Activated T-helper 1 cell treated with anti-CD3 and anti-CD28 coated beads, Interleukin-12 subunit alpha, Interleukin-12 subunit beta, Interleukin-2, Interleukin-4 antibody, amounts not matched to agents 30 ng/mL and 10 ng/mL and 1 ng/mL, durations not matched to agents 14 hours and 24 hours and 36 hours (primary cell): Measurements from ENCODE around the gene ABHD8. TPM values are rescaled to one million over a fixed set of nuclear protein-coding genes. Genes with fewer than 3 reads are reported as not detected.
A peak's percentile ranks its signal among the peaks of the same experiment; 100 is the strongest.

Experiments used
- DNase-seq: peaks from one replicate; pipeline ENCODE4 v3.0.0; 2021; ENCODE audit warnings: low spot score
- H3K27ac Mint-ChIP-seq: one replicate; pipeline ENCODE4 v1.8.0; 2021; ENCODE audit warnings: mild to moderate bottlenecking, mixed read lengths
- H3K27me3 Mint-ChIP-seq: one replicate; pipeline ENCODE4 v1.8.0; 2022; ENCODE audit warnings: mild to moderate bottlenecking, moderate library complexity, mixed read lengths; ENCODE audit not compliant: insufficient read depth
- H3K36me3 Mint-ChIP-seq: one replicate; pipeline ENCODE4 v1.8.0; 2021; ENCODE audit warnings: low read depth, mixed read lengths
- H3K4me1 Mint-ChIP-seq: one replicate; pipeline ENCODE4 v1.8.0; 2021; ENCODE audit warnings: low read depth, mixed read lengths
- H3K4me3 Mint-ChIP-seq: one replicate; pipeline ENCODE4 v1.8.0; 2021; ENCODE audit warnings: mild to moderate bottlenecking, moderate library complexity, mixed read lengths
- H3K9me3 Mint-ChIP-seq: one replicate; pipeline ENCODE4 v1.8.0; 2021; ENCODE audit warnings: mixed read lengths
- intact Hi-C: fragments of 100-400 bp; cut with micrococcal nuclease; formaldehyde crosslinking; loops from one replicate; pipeline ENCODE4 v1.15.1; 2024
- total RNA-seq: library from RNA; stranded (reverse); gene quantifications from 2 replicates; pipeline ENCODE4 v1.2.3, GENCODE V29; 2022

Gene ABHD8
- total RNA-seq, 1 donor from 2014 or later, result 9.0 TPM

DNA sequence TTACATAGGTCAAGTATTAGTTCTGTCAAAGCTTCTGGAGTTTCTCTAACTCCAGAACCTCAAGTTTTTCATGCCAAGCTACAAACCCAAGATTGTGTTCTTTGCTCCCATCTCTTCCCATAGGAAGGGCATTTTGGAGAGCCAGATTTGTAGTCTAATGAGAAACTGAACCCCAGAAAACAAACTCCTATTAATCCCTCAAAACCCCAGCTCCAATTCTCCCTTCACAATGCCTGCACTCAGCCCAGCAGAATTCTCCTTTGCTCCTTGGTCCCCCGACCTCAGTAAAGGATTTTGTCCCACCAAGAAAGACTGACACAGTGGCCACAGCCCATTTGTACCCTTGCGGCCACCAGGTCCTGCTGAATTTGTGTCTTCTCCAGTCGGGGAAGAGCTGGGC lies 47.1 kb downstream of the ABHD8 start:
- no peaks in the 10 kb centered on the region for H3K9me3 Mint-ChIP-seq
- H3K27ac Mint-ChIP-seq, result no peak overlapping the region
- intact Hi-C loops, result no loop called here
- H3K4me3 Mint-ChIP-seq, result no peak overlapping the region
- no peak for DNase-seq
- H3K27me3 Mint-ChIP-seq, result no peaks in the 10 kb centered on the region
- peaks cover 7% of the 10 kb centered on the region for H3K4me1 Mint-ChIP-seq
- H3K36me3 Mint-ChIP-seq, result no peaks in the 10 kb centered on the region

DNA sequence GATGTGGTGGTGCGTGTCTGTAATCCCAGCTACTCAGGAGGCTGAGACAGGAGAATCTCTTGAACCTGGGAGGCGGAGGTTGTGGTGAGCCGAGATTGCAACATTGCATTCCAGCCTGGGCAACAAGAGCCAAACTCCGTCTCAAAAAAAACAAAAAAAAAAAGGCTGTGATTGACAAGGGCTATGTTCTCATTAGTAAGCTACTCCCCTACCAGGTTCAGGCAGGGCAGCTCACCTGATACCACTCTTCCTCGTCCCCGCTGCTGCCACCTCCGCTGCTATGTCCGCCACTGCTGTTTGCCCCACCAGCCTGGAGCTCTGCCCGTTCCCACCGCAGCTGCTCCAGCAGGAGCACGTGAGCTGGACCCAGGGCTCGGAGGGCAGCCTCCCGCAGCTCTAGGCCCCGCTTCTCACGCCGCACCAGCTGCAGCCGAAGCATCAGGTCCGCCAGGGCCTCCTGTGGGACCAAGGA lies 48.0 kb downstream of the ABHD8 start:
- H3K4me1 Mint-ChIP-seq, result no peaks in the 10 kb centered on the region
- H3K27ac Mint-ChIP-seq, result no peak overlapping the region
- no peak for DNase-seq
- H3K4me3 Mint-ChIP-seq, result no peak overlapping the region
- intact Hi-C loops, result no loop called here
- no peaks in the 10 kb centered on the region for H3K36me3 Mint-ChIP-seq
- H3K27me3 Mint-ChIP-seq, result no peaks in the 10 kb centered on the region
- no peaks in the 10 kb centered on the region for H3K9me3 Mint-ChIP-seq

DNA sequence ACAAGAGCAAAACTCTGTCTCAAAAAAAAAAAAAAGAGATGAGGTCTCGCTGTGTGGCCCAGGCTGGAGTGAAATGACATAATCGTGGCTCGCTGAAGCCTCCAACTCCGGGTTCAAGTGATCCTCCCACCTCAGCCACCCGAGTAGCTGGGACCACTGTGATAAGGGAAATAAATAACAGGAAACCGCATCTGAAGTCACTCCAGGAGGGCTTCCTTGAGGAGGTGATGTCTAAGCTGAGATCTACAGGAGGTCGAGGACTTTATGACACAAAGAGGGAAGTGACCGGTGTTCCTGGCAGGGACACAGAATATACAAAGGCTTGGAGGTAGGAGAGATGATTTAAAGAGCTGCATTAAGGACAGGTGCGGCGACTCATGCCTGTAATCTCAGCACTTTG lies 48.6 kb downstream of the ABHD8 start:
- no peak for DNase-seq
- H3K4me1 Mint-ChIP-seq, result no peaks in the 10 kb centered on the region
- H3K27me3 Mint-ChIP-seq, result no peaks in the 10 kb centered on the region
- no peak overlapping the region for H3K27ac Mint-ChIP-seq
- H3K36me3 Mint-ChIP-seq, result no peaks in the 10 kb centered on the region
- no peak overlapping the region for H3K4me3 Mint-ChIP-seq
- no peaks in the 10 kb centered on the region for H3K9me3 Mint-ChIP-seq
- intact Hi-C loops, result no loop called here

DNA sequence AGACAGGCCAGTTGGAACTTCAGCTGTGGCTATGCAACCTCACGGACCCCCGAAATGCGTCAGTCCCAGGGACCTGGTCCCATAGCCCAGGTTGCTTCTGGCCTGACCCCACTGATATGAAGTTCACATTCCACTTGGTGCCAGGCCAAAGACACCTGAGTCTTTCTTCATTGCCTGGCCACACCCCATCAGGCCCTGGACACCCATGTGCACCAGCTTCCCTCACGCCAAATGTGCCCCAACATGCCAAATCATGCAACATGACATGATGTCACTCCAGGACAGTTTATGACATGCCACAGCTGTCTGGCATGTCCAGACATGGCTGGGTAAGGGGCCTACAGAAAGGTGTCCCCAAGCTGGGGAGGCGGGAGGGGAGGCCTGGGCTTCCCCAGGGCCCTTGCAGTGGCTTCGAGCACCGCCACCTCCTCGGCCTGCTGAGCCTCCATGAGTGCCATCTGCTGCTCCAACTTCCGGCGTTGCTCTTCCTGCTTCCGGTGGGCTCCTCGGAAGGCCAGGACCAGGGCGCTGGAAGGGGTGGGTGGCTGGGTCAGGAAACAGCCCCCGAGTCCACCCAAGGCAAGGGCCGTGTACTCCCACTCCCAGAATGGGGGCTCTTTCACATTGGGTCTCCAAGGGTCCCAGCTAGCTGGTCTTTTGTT lies 53.2 kb downstream of the ABHD8 start:
- Mint-ChIP-seq H3K27ac (no peak overlapping the region), H3K36me3 (no peaks in the 10 kb centered on the region), H3K4me3 (no peak overlapping the region), H3K9me3 (no peaks in the 10 kb centered on the region), H3K4me1 (no peaks in the 10 kb centered on the region), H3K27me3 (peaks cover 8% of the 10 kb centered on the region)
- intact Hi-C loops, result loop anchor here (5.0 kb wide), 1 partner anchor 42 kb away; no protein-coding TSS in a partner anchor
- no peak for DNase-seq

DNA sequence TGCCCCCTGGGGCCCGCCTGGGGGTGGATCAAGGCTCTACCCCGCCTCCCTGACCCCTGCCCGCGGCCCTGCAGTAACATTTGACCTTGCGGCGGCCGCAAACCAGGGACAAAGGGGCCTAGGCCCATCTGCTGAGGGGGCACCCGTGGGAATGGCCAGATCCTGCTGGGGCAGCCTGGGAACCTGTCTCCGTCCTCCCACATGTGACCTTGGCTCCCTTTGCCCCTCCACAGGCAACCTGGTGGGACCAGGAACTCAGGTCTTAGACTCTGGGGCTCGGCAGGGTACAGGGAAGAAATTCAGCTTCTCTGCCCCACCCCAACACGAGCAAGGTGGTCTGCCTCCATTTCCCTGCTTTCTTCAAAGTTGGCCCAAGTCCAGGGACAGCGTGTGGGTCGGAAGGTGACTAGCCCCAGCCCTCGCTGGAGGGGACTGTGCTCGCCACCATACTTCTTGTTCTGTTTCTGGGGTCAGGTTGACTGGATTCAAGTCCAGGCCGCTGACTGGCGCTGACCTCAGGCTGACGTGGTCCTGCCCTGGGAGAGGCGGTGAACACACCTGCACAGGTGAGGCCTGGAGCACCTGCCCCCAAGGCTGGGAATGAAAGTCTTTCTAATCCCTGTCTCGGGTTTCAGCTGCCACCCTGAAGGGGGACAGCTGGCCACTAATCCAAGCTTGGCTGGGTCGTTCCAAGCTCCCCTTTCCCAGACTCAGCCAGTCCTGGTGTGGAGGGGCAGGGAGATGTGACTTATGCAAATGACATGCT lies 55.0 kb downstream of the ABHD8 start:
- no peak overlapping the region for H3K4me3 Mint-ChIP-seq
- DNase-seq, result no peak

DNA sequence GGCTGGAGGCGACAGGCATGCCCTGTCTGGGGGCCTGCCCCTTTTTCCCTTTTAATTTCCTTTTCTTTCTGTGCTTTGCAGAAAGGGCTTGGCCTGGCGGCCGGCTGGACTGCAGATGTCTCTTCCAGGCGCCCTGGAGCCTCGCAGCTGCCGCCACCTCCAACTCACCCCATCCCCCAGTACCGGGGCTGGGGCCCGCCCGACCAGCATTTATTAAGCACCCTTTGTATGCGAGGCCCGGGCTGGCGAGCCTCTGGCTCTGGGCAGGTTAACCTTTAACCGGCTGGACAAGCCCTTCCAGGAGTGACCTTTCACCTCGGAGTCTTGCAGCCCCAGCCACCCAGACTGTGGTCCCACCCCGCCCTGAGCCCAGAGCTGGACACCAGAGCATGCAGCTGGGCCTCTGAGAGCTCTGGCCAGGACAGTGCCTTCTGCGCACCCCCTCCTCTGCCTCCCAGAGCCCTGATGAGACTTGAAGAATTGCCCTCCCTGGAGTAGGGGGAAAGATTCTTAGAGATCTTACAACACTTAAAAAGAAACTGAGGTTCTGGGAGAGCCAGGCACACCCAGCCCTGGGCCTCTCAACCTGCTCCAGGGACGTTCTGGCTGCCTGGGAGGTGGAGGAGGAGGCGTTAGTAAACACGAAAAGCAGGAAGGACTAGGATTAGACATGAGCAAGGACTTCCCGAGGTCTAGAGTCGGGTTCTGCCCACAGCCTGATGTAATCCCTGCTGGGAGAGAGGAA lies 56.4 kb downstream of the ABHD8 start:
- Mint-ChIP-seq H3K4me3 (peak overlapping the region; percentile 74), H3K4me1 (no peaks in the 10 kb centered on the region), H3K27ac (peak overlapping the region; percentile 44), H3K9me3 (no peaks in the 10 kb centered on the region), H3K36me3 (no peaks in the 10 kb centered on the region), H3K27me3 (peaks cover 14% of the 10 kb centered on the region)
- no peak for DNase-seq
- intact Hi-C loops, result loop anchor here (1.0 to 5.0 kb wide), 3 partner anchors 12 to 45 kb away; partner anchors contain the start of gene BABAM1

More for the DNA sequence above, 55.0 kb downstream of the ABHD8 start:
- Mint-ChIP-seq H3K27ac (no peak overlapping the region), H3K36me3 (no peaks in the 10 kb centered on the region), H3K4me1 (no peaks in the 10 kb centered on the region), H3K9me3 (no peaks in the 10 kb centered on the region), H3K27me3 (peaks cover 14% of the 10 kb centered on the region)
- intact Hi-C loops, result loop anchor here (5.0 kb wide), 1 partner anchor 44 kb away; no protein-coding TSS in a partner anchor

DNA sequence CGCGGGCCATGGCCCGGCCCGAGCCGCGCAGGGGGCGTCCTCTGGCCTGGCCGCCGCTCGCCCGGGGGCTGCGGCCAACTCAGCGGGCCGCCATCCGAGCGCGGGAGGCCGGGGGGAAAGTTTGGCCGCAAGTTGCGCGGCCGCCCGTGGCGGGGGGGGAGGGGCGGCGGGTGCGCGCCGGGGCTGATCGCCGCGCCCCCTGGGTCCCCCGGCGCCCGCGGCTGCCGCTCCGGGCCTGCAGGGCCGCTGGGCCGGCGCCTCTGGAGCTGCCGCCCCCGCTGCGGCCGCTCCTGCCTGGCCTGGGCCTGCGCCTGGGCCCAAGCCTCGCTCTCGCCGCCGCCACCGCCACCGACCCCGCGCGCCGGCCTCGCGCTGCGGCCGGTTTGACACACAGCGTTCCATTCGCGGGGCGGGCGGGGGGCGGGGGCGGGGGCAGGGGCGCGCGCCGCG lies 57.7 kb downstream of the ABHD8 start, which contains the start of gene NR2F6:
Gene NR2F6, minus strand, starts transcription at position 385 of the 450 bp plus-strand sequence. CDS start 699 bp downstream, outside the sequence.
- H3K27ac Mint-ChIP-seq, result peak within 1 kb of the TSS; percentile 77

DNA sequence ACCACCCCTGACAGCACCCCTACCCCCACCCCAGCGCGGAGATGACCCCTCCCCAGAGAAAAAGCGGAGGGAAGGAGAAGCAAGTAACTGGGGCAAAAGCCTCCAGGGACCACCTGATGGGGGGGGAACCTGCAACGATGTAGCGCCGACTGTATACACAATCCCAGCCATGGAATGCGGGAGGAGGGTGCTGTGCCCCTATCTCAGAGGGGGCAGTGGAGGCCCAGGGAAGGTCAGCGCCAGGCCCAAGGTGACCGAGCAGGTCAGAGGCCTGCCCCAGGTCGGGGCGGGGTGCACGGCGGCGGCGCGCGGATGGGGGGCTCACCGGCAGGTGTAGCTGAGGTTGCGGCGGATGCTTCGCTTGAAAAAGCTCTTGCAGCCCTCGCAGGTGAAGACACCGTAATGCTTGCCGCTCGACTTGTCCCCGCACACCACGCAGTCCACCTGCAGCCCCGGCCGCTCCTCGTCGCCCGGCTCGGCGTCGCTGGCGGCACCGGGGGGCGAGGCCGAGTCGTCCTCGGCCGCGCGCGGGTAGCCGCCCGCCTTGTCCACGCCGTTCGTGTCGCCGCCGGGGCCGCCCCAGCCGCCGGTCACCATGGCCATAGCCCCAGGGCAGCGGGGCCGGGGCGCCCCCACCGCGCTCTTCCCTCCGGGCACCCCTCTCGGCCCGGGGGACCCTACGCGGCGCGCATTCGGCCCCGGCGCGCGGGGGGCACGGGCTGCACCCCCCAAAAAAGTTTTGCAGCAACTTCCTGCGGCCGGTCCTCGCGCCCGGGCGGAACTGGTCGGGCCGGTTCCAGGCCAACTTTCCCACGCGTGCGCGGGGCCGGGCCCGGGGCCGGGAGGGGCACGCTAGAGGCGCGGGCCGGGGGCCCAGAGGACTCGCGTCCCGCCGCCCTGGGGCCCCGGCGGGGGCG lies 58.3 kb downstream of the ABHD8 start:
- no peaks in the 10 kb centered on the region for H3K36me3 Mint-ChIP-seq
- peak overlapping the region; percentile 72 for H3K4me3 Mint-ChIP-seq
- intact Hi-C loops, result loop anchor here (1.0 to 5.0 kb wide), 2 partner anchors 19 to 47 kb away; partner anchors contain the start of gene OCEL1
- H3K9me3 Mint-ChIP-seq, result no peaks in the 10 kb centered on the region
- H3K27me3 Mint-ChIP-seq, result peaks cover 14% of the 10 kb centered on the region
- H3K4me1 Mint-ChIP-seq, result no peaks in the 10 kb centered on the region
- peak overlapping the region; percentile 12 for H3K27ac Mint-ChIP-seq
- DNase-seq, result no peak

More for the DNA sequence above, 57.7 kb downstream of the ABHD8 start, which contains the start of gene NR2F6:
- Mint-ChIP-seq H3K4me1 (no peaks in the 10 kb centered on the region), H3K27me3 (peaks cover 14% of the 10 kb centered on the region), H3K4me3 (peak within 1 kb of the TSS; percentile 87), H3K9me3 (no peaks in the 10 kb centered on the region), H3K36me3 (no peaks in the 10 kb centered on the region)
- no peak for DNase-seq
- intact Hi-C loops, result loop anchor here (1.0 to 5.0 kb wide), 2 partner anchors 19 to 47 kb away; partner anchors contain the start of gene OCEL1

DNA sequence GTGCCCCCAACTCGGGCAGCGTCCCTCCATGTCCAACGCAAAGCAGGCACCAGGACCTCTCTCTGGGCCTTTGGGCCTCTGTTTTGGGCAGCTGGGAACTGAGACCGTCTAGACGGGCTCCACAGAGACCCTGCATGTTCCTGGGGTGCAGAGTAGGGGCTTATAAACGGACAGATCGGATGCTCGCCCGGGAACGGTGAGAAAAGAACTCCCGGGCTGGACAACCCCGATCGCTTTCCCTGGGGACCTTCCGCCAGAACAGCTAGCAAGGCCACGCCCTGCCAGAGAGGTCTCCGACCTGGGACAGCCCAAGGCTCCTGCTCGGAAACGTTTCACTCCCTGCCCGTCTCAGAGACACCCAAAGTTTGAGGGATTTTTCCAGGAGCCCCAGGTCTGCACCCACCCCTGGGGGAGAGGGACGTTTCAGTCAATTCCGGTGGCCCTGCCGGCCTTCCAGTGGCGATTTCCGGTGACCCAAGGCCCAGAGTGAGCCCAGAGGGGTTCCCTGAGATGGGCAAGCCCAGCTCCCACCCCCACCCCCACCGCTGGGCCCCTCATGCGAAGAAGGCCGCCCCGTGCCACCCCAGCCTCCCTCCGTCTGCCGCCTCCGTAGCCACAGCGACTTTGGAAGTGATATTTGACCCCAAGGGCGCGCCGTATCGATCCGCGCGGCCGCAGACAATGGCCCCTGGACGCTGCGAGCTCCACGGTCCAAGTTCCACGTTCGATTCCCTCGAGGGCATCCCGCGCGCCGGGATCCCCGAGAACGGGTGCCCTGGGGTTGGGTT lies 59.2 kb downstream of the ABHD8 start:
- intact Hi-C loops, result no loop called here

DNA sequence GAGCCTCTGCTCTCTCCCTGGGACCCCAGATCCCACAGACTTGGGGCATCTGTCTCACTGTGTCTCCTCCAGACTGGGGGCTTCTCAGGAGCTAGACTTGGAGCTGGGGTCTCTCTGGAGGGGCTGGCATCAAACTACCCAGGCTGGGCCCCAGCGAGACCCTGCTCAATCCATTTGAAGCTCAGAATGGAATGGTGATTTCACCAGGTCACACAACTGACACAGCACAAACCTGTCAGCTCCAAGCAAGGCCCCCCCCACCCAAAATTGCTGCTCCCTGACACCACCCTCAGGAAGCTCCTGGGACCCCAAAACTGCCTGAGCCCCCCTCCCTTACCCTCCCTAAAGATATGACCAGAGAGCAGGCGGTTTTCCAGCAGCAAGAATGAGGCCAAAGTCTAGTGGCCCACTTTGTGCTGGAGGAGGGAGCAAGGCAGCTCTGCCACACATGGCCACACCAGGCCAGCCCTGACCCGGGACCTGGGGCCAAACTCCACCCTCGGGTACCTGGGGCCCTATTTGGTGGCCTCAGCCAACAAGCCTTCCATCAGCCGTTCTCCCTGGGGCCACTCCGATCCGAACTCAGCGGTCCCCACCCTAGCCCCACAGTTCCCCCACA lies 59.9 kb downstream of the ABHD8 start:
- no peaks in the 10 kb centered on the region for H3K36me3 Mint-ChIP-seq
- DNase-seq, result no peak
- H3K4me1 Mint-ChIP-seq, result no peaks in the 10 kb centered on the region
- H3K9me3 Mint-ChIP-seq, result no peaks in the 10 kb centered on the region
- no peak overlapping the region for H3K27ac Mint-ChIP-seq
- intact Hi-C loops, result no loop called here
- H3K4me3 Mint-ChIP-seq, result peak overlapping the region; percentile 39
- peaks cover 14% of the 10 kb centered on the region for H3K27me3 Mint-ChIP-seq

More for the DNA sequence above, 59.2 kb downstream of the ABHD8 start:
- H3K4me3 Mint-ChIP-seq, result peak overlapping the region; percentile 72
- H3K36me3 Mint-ChIP-seq, result no peaks in the 10 kb centered on the region
- H3K27me3 Mint-ChIP-seq, result peaks cover 14% of the 10 kb centered on the region
- peak overlapping the region; percentile 12 for H3K27ac Mint-ChIP-seq
- H3K9me3 Mint-ChIP-seq, result no peaks in the 10 kb centered on the region
- DNase-seq, result no peak
- H3K4me1 Mint-ChIP-seq, result no peaks in the 10 kb centered on the region
